GM10266 (cell line): ENCODE results near the gene KCNK6.

Experiments
- DNase-seq: peaks from one replicate; pipeline ENCODE4 v3.0.0; 2012; ENCODE audit errors: extremely low spot score
- TF ChIP-seq, protein P1 (sequence below): IDR thresholded peaks from 2 replicates; pipeline ENCODE4 v1.5.1; 2012; ENCODE audit warnings: mild to moderate bottlenecking, low read depth; ENCODE audit not compliant: control insufficient read depth, insufficient read depth; ENCODE audit errors: missing control alignments

The KCNK6 gene

DNA sequence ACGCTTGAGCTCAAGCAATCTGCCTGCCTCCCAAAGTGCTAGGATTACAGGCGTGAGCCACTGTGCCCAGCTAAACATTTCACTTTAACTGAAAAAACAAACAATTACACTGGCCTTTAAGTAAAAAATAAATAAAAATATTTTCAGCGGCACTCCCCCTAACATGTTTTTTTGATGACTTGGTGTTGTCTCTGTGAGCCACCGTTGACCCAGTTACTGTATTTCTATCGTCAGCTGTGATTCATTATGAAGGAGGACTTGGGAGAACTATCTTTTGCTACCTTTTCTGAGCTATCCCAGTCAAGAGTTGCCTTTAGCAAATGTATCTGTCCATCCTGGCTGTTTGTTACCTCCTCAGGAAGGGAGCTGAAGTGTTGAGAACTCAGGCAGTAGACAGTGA lies 34.1 kb upstream of the KCNK6 start:
- no peak for DNase-seq
- TF ChIP-seq, protein P1, sequence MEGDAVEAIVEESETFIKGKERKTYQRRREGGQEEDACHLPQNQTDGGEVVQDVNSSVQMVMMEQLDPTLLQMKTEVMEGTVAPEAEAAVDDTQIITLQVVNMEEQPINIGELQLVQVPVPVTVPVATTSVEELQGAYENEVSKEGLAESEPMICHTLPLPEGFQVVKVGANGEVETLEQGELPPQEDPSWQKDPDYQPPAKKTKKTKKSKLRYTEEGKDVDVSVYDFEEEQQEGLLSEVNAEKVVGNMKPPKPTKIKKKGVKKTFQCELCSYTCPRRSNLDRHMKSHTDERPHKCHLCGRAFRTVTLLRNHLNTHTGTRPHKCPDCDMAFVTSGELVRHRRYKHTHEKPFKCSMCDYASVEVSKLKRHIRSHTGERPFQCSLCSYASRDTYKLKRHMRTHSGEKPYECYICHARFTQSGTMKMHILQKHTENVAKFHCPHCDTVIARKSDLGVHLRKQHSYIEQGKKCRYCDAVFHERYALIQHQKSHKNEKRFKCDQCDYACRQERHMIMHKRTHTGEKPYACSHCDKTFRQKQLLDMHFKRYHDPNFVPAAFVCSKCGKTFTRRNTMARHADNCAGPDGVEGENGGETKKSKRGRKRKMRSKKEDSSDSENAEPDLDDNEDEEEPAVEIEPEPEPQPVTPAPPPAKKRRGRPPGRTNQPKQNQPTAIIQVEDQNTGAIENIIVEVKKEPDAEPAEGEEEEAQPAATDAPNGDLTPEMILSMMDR: no peak

DNA sequence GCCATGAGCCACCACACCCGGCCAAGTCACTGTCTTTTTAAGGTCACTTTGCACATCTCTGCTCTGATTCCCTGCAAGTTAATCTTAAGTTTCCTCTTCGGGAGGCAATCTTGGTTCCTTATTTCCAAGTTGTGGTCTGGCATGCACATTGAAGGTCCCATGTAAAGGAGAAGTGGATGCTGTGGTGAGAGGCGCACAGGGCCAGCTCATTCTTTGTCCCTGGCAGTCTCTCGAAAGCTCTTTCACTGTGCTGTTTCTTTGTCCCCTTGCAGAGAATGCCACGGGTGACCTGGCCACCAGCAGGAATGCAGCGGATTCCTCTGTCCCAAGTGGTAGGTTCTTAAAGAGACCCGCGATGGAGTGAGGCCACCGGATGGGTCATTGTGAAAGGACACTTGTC lies 32.0 kb upstream of the KCNK6 start:
- TF ChIP-seq, protein P1: no peak
- DNase-seq: no peak

- TF ChIP-seq, protein P1: no peak
- DNase-seq: no peak
These were observed 31.4 kb upstream of the KCNK6 start for GRCh38 chr19:38288123-38288855.

GRCh38 chr19:38289955-38290354 lies 29.7 kb upstream of the KCNK6 start:
- TF ChIP-seq, protein P1: no peak
- no peak for DNase-seq

DNA sequence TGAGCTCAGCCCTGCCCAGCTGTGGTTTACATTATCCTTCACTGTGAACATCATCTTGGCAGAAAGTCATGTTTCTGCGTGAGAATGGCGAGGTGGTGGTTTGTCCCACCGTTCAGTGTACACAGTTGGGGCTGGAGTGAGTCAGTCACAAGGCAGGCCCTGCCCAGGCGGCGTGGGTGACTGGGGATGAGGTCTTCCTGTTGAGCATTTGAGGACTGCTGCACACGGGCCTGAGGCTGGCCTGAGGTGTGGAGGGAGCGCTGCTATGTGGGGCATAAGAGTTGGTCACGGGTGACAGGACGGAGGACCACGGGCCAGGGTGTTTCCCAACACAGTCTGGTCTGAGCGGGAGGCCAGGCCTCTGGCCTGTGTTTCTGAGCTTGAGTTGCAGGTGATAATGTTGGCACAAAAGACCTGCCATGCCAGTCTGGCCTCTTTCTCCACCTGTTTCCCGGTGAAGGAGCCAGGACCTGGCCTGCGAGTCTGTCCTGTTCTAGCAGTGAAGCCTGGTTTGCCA lies 29.0 kb upstream of the KCNK6 start:
- DNase-seq: no peak
- TF ChIP-seq, protein P1: no peak

DNA sequence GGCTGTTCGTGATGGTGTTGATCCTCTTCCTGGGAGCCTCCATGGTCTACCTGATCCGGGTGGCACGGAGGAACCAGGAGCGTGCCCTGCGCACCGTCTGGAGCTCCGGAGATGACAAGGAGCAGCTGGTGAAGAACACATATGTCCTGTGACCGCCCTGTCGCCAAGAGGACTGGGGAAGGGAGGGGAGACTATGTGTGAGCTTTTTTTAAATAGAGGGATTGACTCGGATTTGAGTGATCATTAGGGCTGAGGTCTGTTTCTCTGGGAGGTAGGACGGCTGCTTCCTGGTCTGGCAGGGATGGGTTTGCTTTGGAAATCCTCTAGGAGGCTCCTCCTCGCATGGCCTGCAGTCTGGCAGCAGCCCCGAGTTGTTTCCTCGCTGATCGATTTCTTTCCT lies 27.8 kb upstream of the KCNK6 start:
- DNase-seq: no peak
- TF ChIP-seq, protein P1: no peak

GRCh38 chr19:38293281-38293680 lies 26.4 kb upstream of the KCNK6 start:
- TF ChIP-seq, protein P1: no peak
- no peak for DNase-seq
